ENCODE measurements around the gene DLGAP1.
"Not testable (repeated sequence)": the region's sequence is repeated elsewhere in the genome, so short reads cannot be mapped to it uniquely, and the experiment has no call there.

DLGAP1 gene

DNA sequence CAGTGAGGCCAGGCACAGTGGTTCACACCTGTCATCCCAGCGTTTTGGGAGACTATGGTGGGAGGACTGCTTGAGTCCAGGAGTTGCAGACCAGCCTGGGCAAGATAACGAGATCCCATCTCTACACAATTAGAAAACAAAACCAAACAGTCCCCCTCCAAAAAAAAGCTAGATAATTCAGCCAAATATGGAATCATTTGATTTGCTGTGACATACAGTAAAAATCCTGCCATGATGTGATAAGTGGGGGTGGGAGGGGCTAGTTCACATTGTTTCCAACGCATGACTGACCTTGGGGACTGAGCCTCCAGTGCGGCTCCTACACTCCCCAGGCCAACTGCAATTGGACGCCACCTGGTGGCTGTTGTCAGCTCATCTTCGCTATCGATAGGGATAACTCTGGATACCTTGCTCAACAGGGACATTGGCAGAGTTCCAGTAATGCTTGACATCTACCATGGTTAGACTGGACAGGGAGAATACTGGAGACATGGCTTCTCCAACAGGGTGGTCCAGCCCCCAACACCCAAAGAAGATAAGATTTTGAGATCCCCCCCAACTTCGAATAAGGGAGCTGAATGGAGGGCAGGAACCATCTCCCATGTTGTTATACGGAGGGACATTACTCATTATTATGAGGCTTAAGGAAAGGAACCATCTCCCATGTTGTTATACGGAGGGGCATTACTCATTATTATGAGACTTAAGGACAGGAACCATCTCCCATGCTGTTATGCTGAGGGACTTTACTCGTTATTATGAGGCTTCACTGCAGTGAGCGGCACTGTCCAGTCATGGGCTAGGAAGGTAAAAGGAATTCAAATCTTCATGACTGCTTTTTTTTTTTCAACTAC is 869.2 kb downstream of the DLGAP1 start:
- POLR2A ChIA-PET = interaction anchor here (1.0 to 2.1 kb wide), 3 partner anchors 8 to 138 kb away, joined by 4 to 7 read pairs (median 4); no protein-coding TSS in a partner anchor
- peak; percentile 64 for DNase-seq (ENCODE audit: extremely low spot score)
- TF ChIP-seq ARNT (IDR thresholded peaks at IDR 0.05) = no peak
- TF ChIP-seq SUZ12 (IDR thresholded peaks at IDR 0.05) = no peak
- TF ChIP-seq, protein P1, sequence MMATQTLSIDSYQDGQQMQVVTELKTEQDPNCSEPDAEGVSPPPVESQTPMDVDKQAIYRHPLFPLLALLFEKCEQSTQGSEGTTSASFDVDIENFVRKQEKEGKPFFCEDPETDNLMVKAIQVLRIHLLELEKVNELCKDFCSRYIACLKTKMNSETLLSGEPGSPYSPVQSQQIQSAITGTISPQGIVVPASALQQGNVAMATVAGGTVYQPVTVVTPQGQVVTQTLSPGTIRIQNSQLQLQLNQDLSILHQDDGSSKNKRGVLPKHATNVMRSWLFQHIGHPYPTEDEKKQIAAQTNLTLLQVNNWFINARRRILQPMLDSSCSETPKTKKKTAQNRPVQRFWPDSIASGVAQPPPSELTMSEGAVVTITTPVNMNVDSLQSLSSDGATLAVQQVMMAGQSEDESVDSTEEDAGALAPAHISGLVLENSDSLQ (IDR thresholded peaks at IDR 0.05) = no peak
- TF ChIP-seq ZNF384 (IDR thresholded peaks at IDR 0.05) = no peak
- TF ChIP-seq ELF4 (IDR thresholded peaks at IDR 0.05) = no peak
- TF ChIP-seq NFRKB (IDR thresholded peaks at IDR 0.05) = no peak
- no peak for TF ChIP-seq CTBP1 (IDR thresholded peaks at IDR 0.05; ENCODE audit: borderline replicate concordance)
- no peak for TF ChIP-seq LEF1 (IDR thresholded peaks at IDR 0.05; ENCODE audit: borderline replicate concordance)
- TF ChIP-seq FOXM1 (IDR thresholded peaks at IDR 0.05; ENCODE audit: borderline replicate concordance) = no peak
- TF ChIP-seq L3MBTL2 (conservative IDR thresholded peaks at IDR 0.05) = no peak
- no peak for TF ChIP-seq HDGF (IDR thresholded peaks at IDR 0.05; ENCODE audit: borderline replicate concordance)
- CTCF ChIA-PET = interaction anchor here (0.5 to 1.3 kb wide), 5 partner anchors 59 to 1885 kb away, joined by 3 to 7 read pairs (median 4); no protein-coding TSS in a partner anchor

DNA sequence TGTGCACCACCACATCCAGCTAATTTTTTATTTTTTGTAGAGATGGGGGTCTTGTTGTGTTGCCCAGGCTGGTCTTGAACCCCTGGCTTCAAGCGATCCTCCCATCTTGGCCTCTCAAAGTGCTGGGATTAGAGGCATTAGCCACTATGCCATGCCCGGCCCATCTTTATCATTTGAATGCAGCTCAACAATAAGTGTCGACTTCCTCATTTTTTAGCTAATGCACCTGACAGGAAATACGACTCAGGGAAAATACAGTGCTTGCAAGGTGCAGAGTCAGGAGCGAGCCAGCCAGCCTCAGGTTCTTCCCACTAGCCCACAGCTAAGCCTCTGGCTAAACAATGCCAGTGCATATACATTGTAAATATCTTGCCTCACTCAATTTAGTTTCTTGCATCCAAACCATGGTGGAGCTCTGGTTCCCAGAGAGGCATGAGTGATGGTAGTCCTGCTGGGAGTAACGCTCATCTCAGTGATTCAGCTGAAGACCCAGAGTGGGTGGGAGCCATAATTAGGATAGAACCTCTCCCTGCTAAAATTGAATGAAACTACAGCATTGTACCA is 870.1 kb downstream of the DLGAP1 start:
- ChIA-PET CTCF (interaction anchor here (0.5 to 1.3 kb wide), 4 partner anchors 82 to 1886 kb away, joined by 3 to 5 read pairs (median 4); no protein-coding TSS in a partner anchor), POLR2A (interaction anchor here (2.1 kb wide), 1 partner anchor 18 kb away, joined by 7 read pairs; no protein-coding TSS in a partner anchor)
- TF ChIP-seq NFRKB (IDR thresholded peaks at IDR 0.05) = no peak
- no peak for TF ChIP-seq LEF1 (IDR thresholded peaks at IDR 0.05; ENCODE audit: borderline replicate concordance)
- no peak for TF ChIP-seq ELF4 (IDR thresholded peaks at IDR 0.05)
- TF ChIP-seq FOXM1 (IDR thresholded peaks at IDR 0.05; ENCODE audit: borderline replicate concordance) = no peak
- no peak for TF ChIP-seq ZNF384 (IDR thresholded peaks at IDR 0.05)
- TF ChIP-seq TARDBP (IDR thresholded peaks at IDR 0.05) = no peak
- no peak for DNase-seq (ENCODE audit: extremely low spot score)

DNA sequence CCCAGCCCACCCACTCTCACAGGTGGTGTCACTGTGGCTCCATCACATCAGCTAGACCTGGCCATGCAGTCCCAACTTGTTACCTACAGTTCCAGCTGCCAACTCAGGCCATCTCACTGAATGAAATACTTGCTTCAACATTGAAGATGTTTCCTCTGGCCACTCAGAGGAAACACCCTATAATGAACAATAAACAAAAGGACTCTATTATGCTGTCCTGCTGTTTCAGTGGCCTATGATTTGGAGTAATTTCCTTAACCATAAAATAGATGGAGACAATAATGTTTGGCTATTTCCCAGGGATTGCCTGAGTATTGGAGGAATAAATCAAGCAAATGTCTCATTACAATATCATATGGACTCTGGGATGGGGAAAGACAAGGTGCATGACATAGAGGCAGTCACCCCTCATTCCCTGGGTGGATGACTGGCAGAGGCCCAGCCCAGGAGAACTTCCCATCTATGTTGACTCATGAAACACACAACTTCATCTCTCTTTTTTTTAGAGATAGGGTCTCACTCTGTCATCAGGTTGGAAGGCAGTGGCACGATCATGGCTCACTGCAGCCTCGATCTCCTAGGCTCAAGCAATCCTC is 870.7 kb downstream of the DLGAP1 start:
- CTCF ChIA-PET = interaction anchor here (0.8 kb wide), 1 partner anchor 125 kb away, joined by 3 read pairs; no protein-coding TSS in a partner anchor
- no peak for DNase-seq (ENCODE audit: extremely low spot score)
- POLR2A ChIA-PET = interaction anchor here (2.1 kb wide), 1 partner anchor 19 kb away, joined by 7 read pairs; no protein-coding TSS in a partner anchor
- TF ChIP-seq ZNF384 (IDR thresholded peaks at IDR 0.05) (no peak), LEF1 (IDR thresholded peaks at IDR 0.05; ENCODE audit: borderline replicate concordance) (no peak), BHLHE40 (IDR thresholded peaks at IDR 0.05; ENCODE audit: borderline replicate concordance) (no peak), TARDBP (IDR thresholded peaks at IDR 0.05) (no peak), L3MBTL2 (conservative IDR thresholded peaks at IDR 0.05) (no peak), SUZ12 (IDR thresholded peaks at IDR 0.05) (no peak), CTBP1 (IDR thresholded peaks at IDR 0.05; ENCODE audit: borderline replicate concordance) (no peak), ARNT (IDR thresholded peaks at IDR 0.05) (no peak), FOXM1 (IDR thresholded peaks at IDR 0.05; ENCODE audit: borderline replicate concordance) (no peak), ELF4 (IDR thresholded peaks at IDR 0.05) (no peak), FOXA1 (IDR thresholded peaks at IDR 0.05) (no peak), SP1 (IDR thresholded peaks at IDR 0.05) (no peak), HDGF (IDR thresholded peaks at IDR 0.05; ENCODE audit: borderline replicate concordance) (no peak), NFRKB (IDR thresholded peaks at IDR 0.05) (no peak)
- TF ChIP-seq, protein P1 (IDR thresholded peaks at IDR 0.05) = no peak

DNA sequence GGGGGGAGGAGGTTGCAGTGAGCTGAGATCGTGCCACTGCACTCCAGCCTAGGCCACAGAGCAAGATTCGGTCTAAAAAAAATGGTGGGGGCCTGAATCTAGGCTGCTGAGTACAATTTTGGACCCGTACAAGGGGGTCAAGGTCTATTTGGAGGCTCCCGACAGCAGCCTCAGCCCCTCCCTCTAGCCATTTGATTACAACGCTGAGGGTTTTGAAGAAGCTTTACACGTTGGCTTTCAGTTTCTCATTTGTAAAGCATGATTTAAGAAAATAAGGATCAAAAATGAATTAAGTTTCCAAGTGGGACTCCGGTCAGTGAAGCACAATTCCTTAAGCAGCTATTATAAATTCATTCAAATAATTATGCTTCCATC is 871.2 kb downstream of the DLGAP1 start:
- POLR2A ChIA-PET = no interaction called here
- CTCF ChIA-PET = no interaction called here
- DNase-seq (ENCODE audit: extremely low spot score) = no peak
- TF ChIP-seq SUZ12 (IDR thresholded peaks at IDR 0.05) (no peak), HDGF (IDR thresholded peaks at IDR 0.05; ENCODE audit: borderline replicate concordance) (no peak), ARNT (IDR thresholded peaks at IDR 0.05) (no peak), FOXA1 (IDR thresholded peaks at IDR 0.05) (no peak), NFRKB (IDR thresholded peaks at IDR 0.05) (no peak), CTBP1 (IDR thresholded peaks at IDR 0.05; ENCODE audit: borderline replicate concordance) (no peak), FOXK2 (IDR thresholded peaks at IDR 0.05) (no peak), LEF1 (IDR thresholded peaks at IDR 0.05; ENCODE audit: borderline replicate concordance) (no peak), TARDBP (IDR thresholded peaks at IDR 0.05) (no peak), SP1 (IDR thresholded peaks at IDR 0.05) (no peak), BHLHE40 (IDR thresholded peaks at IDR 0.05; ENCODE audit: borderline replicate concordance) (no peak), L3MBTL2 (conservative IDR thresholded peaks at IDR 0.05) (no peak)
- TF ChIP-seq, protein P1 (IDR thresholded peaks at IDR 0.05) = no peak

DNA sequence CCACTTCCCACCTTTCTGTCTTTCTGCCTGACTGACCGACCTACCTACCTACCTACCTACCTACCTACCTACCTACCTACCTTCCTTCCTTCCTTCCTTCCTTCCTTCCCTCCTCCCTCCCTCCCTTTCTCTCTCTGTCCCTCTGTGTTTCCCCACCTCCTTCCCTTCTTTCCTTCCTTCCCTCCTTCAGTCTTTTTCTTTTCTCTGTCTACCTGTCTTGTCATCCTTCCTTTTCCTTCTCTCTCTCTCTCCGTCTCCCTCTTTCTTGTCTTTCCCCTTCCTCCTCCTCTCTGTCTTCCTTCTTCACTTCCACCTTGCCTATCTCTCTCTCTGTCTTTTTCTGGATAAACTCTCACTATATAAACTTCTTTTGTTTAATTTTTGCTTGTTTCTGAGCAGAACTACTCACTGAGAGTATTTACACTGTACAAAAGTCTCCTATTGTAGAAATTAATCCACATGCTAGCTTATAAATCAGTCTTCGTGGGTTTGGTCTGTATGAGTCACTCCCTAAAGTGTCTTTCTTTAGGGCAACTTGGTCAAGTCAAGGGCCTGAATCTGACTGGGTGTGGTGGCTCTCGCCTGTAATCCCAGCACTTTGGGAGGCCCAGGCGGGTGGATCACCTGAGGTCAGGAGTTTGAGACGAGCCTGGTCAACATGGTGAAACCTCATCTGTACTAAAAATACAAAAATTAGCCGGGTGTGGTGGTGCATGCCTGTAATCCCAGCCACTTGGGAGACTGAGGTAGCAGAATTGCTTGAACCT is 871.8 kb downstream of the DLGAP1 start:
- POLR2A ChIA-PET; DNase-seq (ENCODE audit: extremely low spot score); CTCF ChIA-PET: not testable (repeated sequence)
